ENCODE results near the gene BCAS3.
"Not testable (repeated sequence)": the region's sequence is repeated elsewhere in the genome, so short reads cannot be mapped to it uniquely, and the experiment has no call there.

The BCAS3 gene

DNA sequence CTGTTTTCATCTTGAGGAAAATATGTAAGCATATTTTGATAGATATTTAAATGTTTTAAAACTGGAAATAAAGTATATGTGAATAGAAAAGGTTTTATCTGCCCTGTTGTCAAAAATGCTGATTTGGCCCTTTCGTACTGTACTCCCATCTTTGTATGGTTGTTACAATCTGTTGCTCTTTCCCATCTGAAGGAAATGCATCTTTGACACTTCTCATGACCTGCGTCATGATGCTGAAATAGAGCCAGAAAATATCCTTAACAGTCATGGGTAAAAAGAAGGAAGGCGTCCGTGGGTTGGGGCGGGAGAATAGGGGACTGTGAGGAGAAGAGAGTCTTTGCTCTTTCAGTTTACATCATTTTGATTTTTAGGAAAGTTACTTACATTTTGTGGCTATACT, 327.7 kb downstream of the BCAS3 start:
- no peaks in the 10 kb centered on the region for H3K36me3 ChIP-seq (ENCODE audit: insufficient read depth)
- peaks cover 6% of the 10 kb centered on the region for H3K4me1 ChIP-seq (ENCODE audit: low read depth, poor library complexity, severe bottlenecking)
- TF ChIP-seq CTCF (conservative IDR thresholded peaks at IDR 0.05; ENCODE audit: low read depth, low read length): no peak

GRCh38 chr17:61005958-61006357, 328.3 kb downstream of the BCAS3 start:
- not testable (repeated sequence) for H3K9ac ChIP-seq; H3K36me3 ChIP-seq (ENCODE audit: insufficient read depth); H2AFZ ChIP-seq (ENCODE audit: low read depth); H4K20me1 ChIP-seq (ENCODE audit: insufficient read depth); H3K27ac ChIP-seq; H3K79me2 ChIP-seq (ENCODE audit: insufficient read depth, low read depth); H3K4me1 ChIP-seq (ENCODE audit: low read depth, poor library complexity, severe bottlenecking); H3K4me3 ChIP-seq (IDR thresholded peaks at IDR 0.05; ENCODE audit: insufficient read depth, low read depth, low read length); H3K27me3 ChIP-seq (ENCODE audit: insufficient read depth, low read depth); H3K4me2 ChIP-seq

More for the DNA sequence above, 327.7 kb downstream of the BCAS3 start:
- H3K79me2 ChIP-seq (ENCODE audit: insufficient read depth, low read depth): no peaks in the 10 kb centered on the region
- no peaks in the 10 kb centered on the region for H3K27me3 ChIP-seq (ENCODE audit: insufficient read depth, low read depth)
- no peak overlapping the region for H3K9ac ChIP-seq
- H3K4me3 ChIP-seq (IDR thresholded peaks at IDR 0.05; ENCODE audit: insufficient read depth, low read depth, low read length): no peak overlapping the region
- no peak overlapping the region for H3K4me2 ChIP-seq
- no peak overlapping the region for H3K27ac ChIP-seq
- H4K20me1 ChIP-seq (ENCODE audit: insufficient read depth): no peaks in the 10 kb centered on the region
- H2AFZ ChIP-seq (ENCODE audit: low read depth): no peak overlapping the region

GRCh38 chr17:61007980-61008379, 330.3 kb downstream of the BCAS3 start:
- H3K4me1 ChIP-seq (ENCODE audit: low read depth, poor library complexity, severe bottlenecking): peaks cover 6% of the 10 kb centered on the region
- no peak overlapping the region for H3K4me2 ChIP-seq
- H3K9ac ChIP-seq: no peak overlapping the region
- no peak overlapping the region for H3K4me3 ChIP-seq (IDR thresholded peaks at IDR 0.05; ENCODE audit: insufficient read depth, low read depth, low read length)
- no peak overlapping the region for H2AFZ ChIP-seq (ENCODE audit: low read depth)
- H3K36me3 ChIP-seq (ENCODE audit: insufficient read depth): no peaks in the 10 kb centered on the region
- no peak overlapping the region for H3K27ac ChIP-seq
- H3K27me3 ChIP-seq (ENCODE audit: insufficient read depth, low read depth): no peaks in the 10 kb centered on the region
- TF ChIP-seq CTCF (conservative IDR thresholded peaks at IDR 0.05; ENCODE audit: low read depth, low read length): no peak
- H4K20me1 ChIP-seq (ENCODE audit: insufficient read depth): no peaks in the 10 kb centered on the region
- H3K79me2 ChIP-seq (ENCODE audit: insufficient read depth, low read depth): no peaks in the 10 kb centered on the region

GRCh38 chr17:61009663-61010062, 332.0 kb downstream of the BCAS3 start:
- H3K9ac ChIP-seq: no peak overlapping the region

More at GRCh38 chr17:61009663-61010062, 332.0 kb downstream of the BCAS3 start:
- H3K79me2 ChIP-seq (ENCODE audit: insufficient read depth, low read depth): no peaks in the 10 kb centered on the region
- H3K4me1 ChIP-seq (ENCODE audit: low read depth, poor library complexity, severe bottlenecking): peaks cover 6% of the 10 kb centered on the region
- H3K4me3 ChIP-seq (IDR thresholded peaks at IDR 0.05; ENCODE audit: insufficient read depth, low read depth, low read length): no peak overlapping the region
- no peak overlapping the region for H3K4me2 ChIP-seq
- no peaks in the 10 kb centered on the region for H3K27me3 ChIP-seq (ENCODE audit: insufficient read depth, low read depth)
- no peak overlapping the region for H2AFZ ChIP-seq (ENCODE audit: low read depth)
- no peaks in the 10 kb centered on the region for H4K20me1 ChIP-seq (ENCODE audit: insufficient read depth)
- H3K36me3 ChIP-seq (ENCODE audit: insufficient read depth): no peaks in the 10 kb centered on the region
- TF ChIP-seq CTCF (conservative IDR thresholded peaks at IDR 0.05; ENCODE audit: low read depth, low read length): no peak
- no peak overlapping the region for H3K27ac ChIP-seq

Data from KMS-11 (cell line).